ENCODE measurements around the gene CD7. TPM values are rescaled to one million over a fixed set of nuclear protein-coding genes. Genes with fewer than 3 reads are reported as not detected.

Gene CD7
- total and polyA plus RNA-seq, 2 donors (not counting 3 experiments of a cell fraction or from before 2014, with no cell fraction given): not detected

DNA sequence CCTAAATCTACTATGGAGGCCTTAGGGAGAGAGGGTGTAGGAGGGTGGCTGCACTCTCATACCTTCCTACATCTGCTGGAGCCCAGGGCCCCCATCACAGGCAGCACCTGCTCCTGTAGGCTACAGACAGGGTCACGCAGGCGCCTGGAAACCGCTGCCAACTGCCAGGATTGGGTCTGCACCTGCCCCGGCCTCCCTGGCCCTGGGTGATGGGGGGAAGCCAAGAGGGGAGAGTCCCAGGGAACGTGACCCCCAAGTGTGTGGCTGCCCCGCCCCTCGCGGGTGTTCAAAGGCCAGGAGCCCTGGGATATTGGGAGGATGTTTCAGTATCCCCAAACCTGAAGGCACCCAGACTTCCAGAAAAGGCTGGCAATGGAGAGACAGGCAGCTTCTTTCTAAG is 36.1 kb upstream of the CD7 start:
- DNase-seq (ENCODE audit: low read depth, low spot score) (no peak), FAIRE-seq (no peak)
- dilution Hi-C loops (cut with MboI; ENCODE audit: extremely low pct_ligation_motif_present, low sequenced_read_pairs): no loop called here
- Histone ChIP-seq H3K9me1 (replicated peaks; ENCODE audit: control insufficient read depth, extremely low read depth, insufficient read depth, low read length) (no peaks in the 10 kb centered on the region), H2AFZ (ENCODE audit: low read depth, low read length) (no peak overlapping the region), H3K9ac (replicated peaks; ENCODE audit: extremely low read depth, insufficient read depth, low read length) (no peak overlapping the region), H3K9me3 (replicated peaks; ENCODE audit: control insufficient read depth, insufficient read depth, low read length) (no peaks in the 10 kb centered on the region), H3K79me2 (ENCODE audit: control insufficient read depth, insufficient read depth, low read length) (no peaks in the 10 kb centered on the region), H3K27me3 (ENCODE audit: control insufficient read depth in 2 of 2, insufficient read depth in 2 of 2, low read length in 2 of 2) (no peaks in the 10 kb centered on the region), H3K4me2 (ENCODE audit: insufficient read depth, low read length) (no peak overlapping the region), H3K4me3 (replicated peaks in 1 of 3; ENCODE audit: insufficient read depth in 1 of 3, low read depth in 1 of 3, low read length in 3 of 3) (no peak overlapping the region), H3K36me3 (ENCODE audit: control insufficient read depth in 2 of 2, extremely low read depth in 1 of 2, insufficient read depth in 2 of 2, low read length in 2 of 2) (no peaks in the 10 kb centered on the region), H3K4me1 (ENCODE audit: control insufficient read depth, extremely low read depth, insufficient read depth, low read length) (no peaks in the 10 kb centered on the region), H3K27ac (ENCODE audit: insufficient read depth, low read depth, low read length) (no peak overlapping the region), H4K20me1 (replicated peaks; ENCODE audit: control insufficient read depth, extremely low read depth, insufficient read depth, low read length) (no peaks in the 10 kb centered on the region)
- TF ChIP-seq, protein P1, sequence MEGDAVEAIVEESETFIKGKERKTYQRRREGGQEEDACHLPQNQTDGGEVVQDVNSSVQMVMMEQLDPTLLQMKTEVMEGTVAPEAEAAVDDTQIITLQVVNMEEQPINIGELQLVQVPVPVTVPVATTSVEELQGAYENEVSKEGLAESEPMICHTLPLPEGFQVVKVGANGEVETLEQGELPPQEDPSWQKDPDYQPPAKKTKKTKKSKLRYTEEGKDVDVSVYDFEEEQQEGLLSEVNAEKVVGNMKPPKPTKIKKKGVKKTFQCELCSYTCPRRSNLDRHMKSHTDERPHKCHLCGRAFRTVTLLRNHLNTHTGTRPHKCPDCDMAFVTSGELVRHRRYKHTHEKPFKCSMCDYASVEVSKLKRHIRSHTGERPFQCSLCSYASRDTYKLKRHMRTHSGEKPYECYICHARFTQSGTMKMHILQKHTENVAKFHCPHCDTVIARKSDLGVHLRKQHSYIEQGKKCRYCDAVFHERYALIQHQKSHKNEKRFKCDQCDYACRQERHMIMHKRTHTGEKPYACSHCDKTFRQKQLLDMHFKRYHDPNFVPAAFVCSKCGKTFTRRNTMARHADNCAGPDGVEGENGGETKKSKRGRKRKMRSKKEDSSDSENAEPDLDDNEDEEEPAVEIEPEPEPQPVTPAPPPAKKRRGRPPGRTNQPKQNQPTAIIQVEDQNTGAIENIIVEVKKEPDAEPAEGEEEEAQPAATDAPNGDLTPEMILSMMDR (IDR thresholded peaks at IDR 0.05; ENCODE audit: extremely low read depth in 1 of 2, insufficient read depth in 1 of 2, low read depth in 1 of 2, low read length in 2 of 2): no peak
- TF ChIP-seq MYC (IDR thresholded peaks at IDR 0.05; ENCODE audit: low read depth, low read length): no peak
- no peak for TF ChIP-seq POLR2AphosphoS5 (IDR thresholded peaks at IDR 0.05; ENCODE audit: insufficient read depth, low read depth, low read length)
- TF ChIP-seq JUN (IDR thresholded peaks at IDR 0.05; ENCODE audit: borderline replicate concordance, insufficient read depth, insufficient read length, low read depth): no peak
- TF ChIP-seq EZH2 (IDR thresholded peaks at IDR 0.05; ENCODE audit: borderline replicate concordance, low read depth, low read length, severe bottlenecking): no peak
- no peak for TF ChIP-seq FOS (IDR thresholded peaks at IDR 0.05; ENCODE audit: borderline replicate concordance, insufficient read depth, low read length)
- no peak for TF ChIP-seq GATA2 (IDR thresholded peaks at IDR 0.05; ENCODE audit: insufficient read depth, insufficient read length, low read depth, low read length)
- TF ChIP-seq POLR2A (IDR thresholded peaks at IDR 0.05; ENCODE audit: low read depth, low read length): no peak
- TF ChIP-seq, protein P2, sequence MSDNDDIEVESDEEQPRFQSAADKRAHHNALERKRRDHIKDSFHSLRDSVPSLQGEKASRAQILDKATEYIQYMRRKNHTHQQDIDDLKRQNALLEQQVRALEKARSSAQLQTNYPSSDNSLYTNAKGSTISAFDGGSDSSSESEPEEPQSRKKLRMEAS (IDR thresholded peaks at IDR 0.05; ENCODE audit: insufficient read depth, insufficient read length): no peak
- no TSS peak for BruUV-seq (replicated peaks)
- POLR2A ChIA-PET: no interaction called here
- intact Hi-C loops (cut with micrococcal nuclease): loop anchor here (2.0 kb wide), 1 partner anchor 421 kb away; no protein-coding TSS in a partner anchor
- CTCF ChIA-PET: no interaction called here

All from endothelial cell of umbilical vein (primary cell).